HEK293 (cell line): Measurements from ENCODE around the gene LHFPL4.

ENCODE experiments used
- CTCF ChIA-PET: fragments of 350-600 bp; formaldehyde crosslinking; extraction: SDS; loops from one replicate; lab custom pipeline; 2021; ENCODE audit warnings: antibody characterized with exemption; lab: Yijun Ruan, JAX
- POLR2A ChIA-PET: fragments of 300-600 bp; formaldehyde crosslinking; extraction: SDS; loops from one replicate; lab custom pipeline; 2020; ENCODE audit warnings: antibody characterized with exemption, inconsistent platforms; lab: Yijun Ruan, JAX
- H3K27ac ChIP-seq: fragments of 200-500 bp; sonication (Bioruptor generic); 2 replicates; pipeline ENCODE4 v1.5.1; 2014; ENCODE audit warnings: low read depth, low read length, control low read depth, inconsistent platforms; ENCODE audit errors: extremely low read depth
- H3K36me3 ChIP-seq, 2 experiments: fragments of 200-500 bp in 1 of 2; sonication (Bioruptor generic) in 1 of 2; 1 replicate in 1 of 2; 2 replicates in 1 of 2; pipeline ENCODE4 v1.5.1; 2014 to 2017; ENCODE audit warnings: inconsistent platforms in 2 of 2, low read length in 2 of 2; ENCODE audit not compliant: control insufficient read depth in 2 of 2, insufficient read depth in 1 of 2
- H3K4me1 ChIP-seq: fragments of 200-500 bp; sonication (Bioruptor generic); 2 replicates; pipeline ENCODE4 v1.5.1; 2014; ENCODE audit warnings: mild to moderate bottlenecking, low read length, inconsistent platforms; ENCODE audit not compliant: control insufficient read depth, insufficient read depth
- H3K4me3 ChIP-seq: 2 replicates; pipeline ENCODE4 v1.5.1; 2011; ENCODE audit warnings: low read depth, mild to moderate bottlenecking, control low read depth, low read length, moderate library complexity
- H3K9me3 ChIP-seq: fragments of 200-500 bp; sonication (Bioruptor generic); 2 replicates; pipeline ENCODE4 v1.5.1; 2014; ENCODE audit warnings: low read depth, low read length, inconsistent platforms; ENCODE audit not compliant: control insufficient read depth, insufficient read depth
- GLIS1 ChIP-seq: fragments of 450-650 bp; formaldehyde crosslinking; IDR thresholded peaks from 2 replicates; pipeline ENCODE4 v1.5.1; 2016; ENCODE audit warnings: missing biosample characterization, missing genetic modification characterization
- HOXD13 ChIP-seq: sonication (generic); formaldehyde crosslinking; IDR thresholded peaks from 2 replicates; pipeline ENCODE4 v1.8.0; 2022; ENCODE audit warnings: missing genetic modification reagents, borderline replicate concordance
- SCRT1 ChIP-seq: fragments of 450-650 bp; formaldehyde crosslinking; IDR thresholded peaks from 2 replicates; pipeline ENCODE4 v1.5.1; 2016; ENCODE audit warnings: missing biosample characterization, missing genetic modification characterization, borderline replicate concordance
- SCRT2 ChIP-seq: fragments of 450-650 bp; formaldehyde crosslinking; IDR thresholded peaks from 2 replicates; pipeline ENCODE4 v1.5.1; 2016; ENCODE audit warnings: missing biosample characterization, missing genetic modification characterization
- ZBTB20 ChIP-seq: fragments of 450-650 bp; formaldehyde crosslinking; IDR thresholded peaks from 2 replicates; pipeline ENCODE4 v1.5.1; 2016; ENCODE audit warnings: missing biosample characterization, missing genetic modification characterization
- ZFP69B ChIP-seq: fragments of 450-650 bp; formaldehyde crosslinking; IDR thresholded peaks from 2 replicates; pipeline ENCODE4 v1.5.1; 2016; ENCODE audit warnings: missing biosample characterization, missing genetic modification characterization
- ZNF10 ChIP-seq: fragments of 450-650 bp; formaldehyde crosslinking; IDR thresholded peaks from 2 replicates; pipeline ENCODE4 v1.5.1; 2017; ENCODE audit warnings: missing biosample characterization, missing genetic modification characterization
- ZNF239 ChIP-seq: fragments of 450-650 bp; formaldehyde crosslinking; IDR thresholded peaks from 2 replicates; pipeline ENCODE4 v1.5.1; 2016; ENCODE audit warnings: missing biosample characterization, missing genetic modification characterization
- ZNF248 ChIP-seq: fragments of 450-650 bp; formaldehyde crosslinking; IDR thresholded peaks from 2 replicates; pipeline ENCODE4 v1.5.1; 2017; ENCODE audit warnings: missing biosample characterization, missing genetic modification characterization
- ZNF311 ChIP-seq: fragments of 450-650 bp; formaldehyde crosslinking; IDR thresholded peaks from 2 replicates; pipeline ENCODE4 v1.5.1; 2017; ENCODE audit warnings: missing biosample characterization, missing genetic modification characterization, borderline replicate concordance
- ZNF391 ChIP-seq: fragments of 450-650 bp; formaldehyde crosslinking; IDR thresholded peaks from 2 replicates; pipeline ENCODE4 v1.5.1; 2016; ENCODE audit warnings: low read depth, missing biosample characterization, missing genetic modification characterization, borderline replicate concordance
- ZNF394 ChIP-seq: fragments of 450-650 bp; formaldehyde crosslinking; IDR thresholded peaks from 2 replicates; pipeline ENCODE4 v1.5.1; 2016; ENCODE audit warnings: missing biosample characterization, missing genetic modification characterization, mild to moderate bottlenecking, moderate library complexity, borderline replicate concordance
- ZNF426 ChIP-seq: fragments of 450-650 bp; formaldehyde crosslinking; IDR thresholded peaks from 2 replicates; pipeline ENCODE4 v1.5.1; 2017; ENCODE audit warnings: missing biosample characterization, missing genetic modification characterization, mild to moderate bottlenecking, inconsistent platforms, moderate library complexity
- ZNF529 ChIP-seq: fragments of 450-650 bp; formaldehyde crosslinking; IDR thresholded peaks from 2 replicates; pipeline ENCODE4 v1.5.1; 2017; ENCODE audit warnings: missing genetic modification characterization, missing biosample characterization; ENCODE audit not compliant: insufficient replicate concordance
- ZNF544 ChIP-seq: fragments of 450-650 bp; formaldehyde crosslinking; IDR thresholded peaks from 2 replicates; pipeline ENCODE4 v1.5.0; 2017; ENCODE audit warnings: missing biosample characterization, missing genetic modification characterization
- ZNF626 ChIP-seq: fragments of 450-650 bp; sonication (Bioruptor Pico); formaldehyde crosslinking; IDR thresholded peaks from 2 replicates; pipeline ENCODE4 v1.5.1; 2018; ENCODE audit warnings: missing biosample characterization, missing genetic modification characterization, inconsistent platforms
- ZNF776 ChIP-seq: fragments of 450-650 bp; formaldehyde crosslinking; IDR thresholded peaks from 2 replicates; pipeline ENCODE4 v1.5.0; 2017; ENCODE audit warnings: missing biosample characterization, missing genetic modification characterization, borderline replicate concordance
- TF ChIP-seq, protein P1 (sequence below): fragments of 450-650 bp; formaldehyde crosslinking; IDR thresholded peaks from 2 replicates; pipeline ENCODE4 v1.5.1; 2017; ENCODE audit warnings: missing biosample characterization, missing genetic modification characterization
- TF ChIP-seq, protein P2 (sequence below): fragments of 450-650 bp; formaldehyde crosslinking; IDR thresholded peaks from 2 replicates; pipeline ENCODE4 v1.5.1; 2017; ENCODE audit warnings: missing biosample characterization, missing genetic modification characterization
- TF ChIP-seq, protein P3 (sequence below): fragments of 450-650 bp; formaldehyde crosslinking; IDR thresholded peaks from 2 replicates; pipeline ENCODE4 v1.5.1; 2017; ENCODE audit warnings: missing biosample characterization, missing genetic modification characterization
- TF ChIP-seq, protein P4 (sequence below): fragments of 450-650 bp; formaldehyde crosslinking; IDR thresholded peaks from 2 replicates; pipeline ENCODE4 v1.5.1; 2016; ENCODE audit warnings: missing biosample characterization, missing genetic modification characterization
- TF ChIP-seq, protein P5 (sequence below): fragments of 450-650 bp; formaldehyde crosslinking; IDR thresholded peaks from 2 replicates; pipeline ENCODE4 v1.5.1; 2017; ENCODE audit warnings: missing biosample characterization, mild to moderate bottlenecking, missing genetic modification characterization, moderate library complexity
- TF ChIP-seq, protein P6 (sequence below): fragments of 450-650 bp; formaldehyde crosslinking; conservative IDR thresholded peaks from 2 replicates; pipeline ENCODE4 v1.5.1; 2016; ENCODE audit warnings: low read depth, missing biosample characterization, missing genetic modification characterization

Gene LHFPL4

DNA sequence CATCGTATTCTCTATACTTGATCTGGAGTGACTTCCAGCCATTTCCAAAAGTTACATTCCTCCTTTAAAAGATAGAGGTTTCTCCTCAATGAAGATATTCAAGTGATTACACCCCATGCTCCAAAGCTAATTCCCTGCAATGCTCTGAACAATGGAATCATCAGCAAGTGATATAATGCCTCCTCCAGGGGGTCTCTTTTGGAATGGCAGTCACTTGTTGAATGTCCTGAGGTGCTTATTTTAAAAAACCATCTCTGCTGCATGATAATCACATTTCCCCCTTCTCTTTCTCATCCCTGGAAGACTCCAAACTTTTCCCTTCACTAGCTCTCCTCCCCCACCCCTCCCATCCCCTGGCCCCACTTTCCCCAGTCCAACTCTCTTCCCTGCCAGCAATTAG is 2.6 kb downstream of the LHFPL4 start:
- no peak overlapping the region for H3K4me3 ChIP-seq
- no peak for TF ChIP-seq ZNF239 (tag by site-specific recombination)
- TF ChIP-seq, protein P1, sequence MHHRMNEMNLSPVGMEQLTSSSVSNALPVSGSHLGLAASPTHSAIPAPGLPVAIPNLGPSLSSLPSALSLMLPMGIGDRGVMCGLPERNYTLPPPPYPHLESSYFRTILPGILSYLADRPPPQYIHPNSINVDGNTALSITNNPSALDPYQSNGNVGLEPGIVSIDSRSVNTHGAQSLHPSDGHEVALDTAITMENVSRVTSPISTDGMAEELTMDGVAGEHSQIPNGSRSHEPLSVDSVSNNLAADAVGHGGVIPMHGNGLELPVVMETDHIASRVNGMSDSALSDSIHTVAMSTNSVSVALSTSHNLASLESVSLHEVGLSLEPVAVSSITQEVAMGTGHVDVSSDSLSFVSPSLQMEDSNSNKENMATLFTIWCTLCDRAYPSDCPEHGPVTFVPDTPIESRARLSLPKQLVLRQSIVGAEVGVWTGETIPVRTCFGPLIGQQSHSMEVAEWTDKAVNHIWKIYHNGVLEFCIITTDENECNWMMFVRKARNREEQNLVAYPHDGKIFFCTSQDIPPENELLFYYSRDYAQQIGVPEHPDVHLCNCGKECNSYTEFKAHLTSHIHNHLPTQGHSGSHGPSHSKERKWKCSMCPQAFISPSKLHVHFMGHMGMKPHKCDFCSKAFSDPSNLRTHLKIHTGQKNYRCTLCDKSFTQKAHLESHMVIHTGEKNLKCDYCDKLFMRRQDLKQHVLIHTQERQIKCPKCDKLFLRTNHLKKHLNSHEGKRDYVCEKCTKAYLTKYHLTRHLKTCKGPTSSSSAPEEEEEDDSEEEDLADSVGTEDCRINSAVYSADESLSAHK (tag by site-specific recombination): no peak
- peak; percentile 56; the same call in 1 of the 2 replicates for TF ChIP-seq SCRT1 (tag by site-specific recombination)
- TF ChIP-seq SCRT2 (tag by site-specific recombination): peak; percentile 89
- no peaks in the 10 kb centered on the region for H3K9me3 ChIP-seq
- no peak overlapping the region for H3K27ac ChIP-seq
- no peaks in the 10 kb centered on the region for H3K4me1 ChIP-seq
- POLR2A ChIA-PET: no interaction called here
- CTCF ChIA-PET: no interaction called here
- no peaks in the 10 kb centered on the region; a peak in 1 of 3 replicates for H3K36me3 ChIP-seq

DNA sequence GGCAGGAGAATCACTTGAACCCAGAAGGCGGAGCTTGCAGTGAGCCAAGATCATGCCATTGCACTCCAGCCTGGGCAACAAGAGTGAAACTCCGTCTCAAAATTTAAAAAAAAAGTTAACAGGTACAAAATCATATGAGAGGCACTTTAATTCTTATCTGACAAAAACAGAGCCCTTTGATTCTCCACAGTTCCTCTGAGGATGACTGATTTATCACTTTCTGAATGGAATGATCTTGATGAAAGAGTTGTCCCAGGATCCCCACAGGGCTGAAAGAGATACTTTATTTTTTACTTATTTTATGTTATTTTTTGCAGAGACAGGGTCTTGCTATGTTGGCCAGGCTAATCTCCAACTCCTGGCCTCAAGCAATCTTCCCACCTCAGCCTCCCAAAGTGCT is 4.0 kb downstream of the LHFPL4 start:
- ChIA-PET CTCF (no interaction called here), POLR2A (no interaction called here)
- Histone ChIP-seq H3K4me3 (no peak overlapping the region), H3K9me3 (no peaks in the 10 kb centered on the region)
- TF ChIP-seq ZNF529 (no peak), ZNF391 (tag by site-specific recombination) (no peak), GLIS1 (tag by site-specific recombination) (no peak), ZFP69B (tag by site-specific recombination) (no peak), ZBTB20 (tag by site-specific recombination) (no peak), ZNF311 (tag by site-specific recombination) (no peak), ZNF248 (tag by site-specific recombination) (no peak), ZNF776 (tag by site-specific recombination) (no peak), HOXD13 (CRISPR knock-in tag) (no peak), ZNF626 (tag by site-specific recombination) (no peak), ZNF544 (tag by site-specific recombination) (no peak), ZNF10 (tag by site-specific recombination) (no peak), ZNF426 (tag by site-specific recombination) (no peak), ZNF394 (no peak)
- TF ChIP-seq, protein P2, sequence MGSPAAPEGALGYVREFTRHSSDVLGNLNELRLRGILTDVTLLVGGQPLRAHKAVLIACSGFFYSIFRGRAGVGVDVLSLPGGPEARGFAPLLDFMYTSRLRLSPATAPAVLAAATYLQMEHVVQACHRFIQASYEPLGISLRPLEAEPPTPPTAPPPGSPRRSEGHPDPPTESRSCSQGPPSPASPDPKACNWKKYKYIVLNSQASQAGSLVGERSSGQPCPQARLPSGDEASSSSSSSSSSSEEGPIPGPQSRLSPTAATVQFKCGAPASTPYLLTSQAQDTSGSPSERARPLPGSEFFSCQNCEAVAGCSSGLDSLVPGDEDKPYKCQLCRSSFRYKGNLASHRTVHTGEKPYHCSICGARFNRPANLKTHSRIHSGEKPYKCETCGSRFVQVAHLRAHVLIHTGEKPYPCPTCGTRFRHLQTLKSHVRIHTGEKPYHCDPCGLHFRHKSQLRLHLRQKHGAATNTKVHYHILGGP (tag by site-specific recombination): no peak
- TF ChIP-seq, protein P3, sequence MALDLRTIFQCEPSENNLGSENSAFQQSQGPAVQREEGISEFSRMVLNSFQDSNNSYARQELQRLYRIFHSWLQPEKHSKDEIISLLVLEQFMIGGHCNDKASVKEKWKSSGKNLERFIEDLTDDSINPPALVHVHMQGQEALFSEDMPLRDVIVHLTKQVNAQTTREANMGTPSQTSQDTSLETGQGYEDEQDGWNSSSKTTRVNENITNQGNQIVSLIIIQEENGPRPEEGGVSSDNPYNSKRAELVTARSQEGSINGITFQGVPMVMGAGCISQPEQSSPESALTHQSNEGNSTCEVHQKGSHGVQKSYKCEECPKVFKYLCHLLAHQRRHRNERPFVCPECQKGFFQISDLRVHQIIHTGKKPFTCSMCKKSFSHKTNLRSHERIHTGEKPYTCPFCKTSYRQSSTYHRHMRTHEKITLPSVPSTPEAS (tag by site-specific recombination): no peak
- TF ChIP-seq, protein P4, sequence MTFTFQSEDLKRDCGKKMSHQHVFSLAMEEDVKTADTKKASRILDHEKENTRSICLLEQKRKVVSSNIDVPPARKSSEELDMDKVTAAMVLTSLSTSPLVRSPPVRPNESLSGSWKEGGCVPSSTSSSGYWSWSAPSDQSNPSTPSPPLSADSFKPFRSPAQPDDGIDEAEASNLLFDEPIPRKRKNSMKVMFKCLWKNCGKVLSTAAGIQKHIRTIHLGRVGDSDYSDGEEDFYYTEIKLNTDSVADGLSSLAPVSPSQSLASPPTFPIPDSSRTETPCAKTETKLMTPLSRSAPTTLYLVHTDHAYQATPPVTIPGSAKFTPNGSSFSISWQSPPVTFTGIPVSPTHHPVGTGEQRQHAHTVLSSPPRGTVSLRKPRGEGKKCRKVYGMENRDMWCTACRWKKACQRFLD: no peak
- TF ChIP-seq, protein P5, sequence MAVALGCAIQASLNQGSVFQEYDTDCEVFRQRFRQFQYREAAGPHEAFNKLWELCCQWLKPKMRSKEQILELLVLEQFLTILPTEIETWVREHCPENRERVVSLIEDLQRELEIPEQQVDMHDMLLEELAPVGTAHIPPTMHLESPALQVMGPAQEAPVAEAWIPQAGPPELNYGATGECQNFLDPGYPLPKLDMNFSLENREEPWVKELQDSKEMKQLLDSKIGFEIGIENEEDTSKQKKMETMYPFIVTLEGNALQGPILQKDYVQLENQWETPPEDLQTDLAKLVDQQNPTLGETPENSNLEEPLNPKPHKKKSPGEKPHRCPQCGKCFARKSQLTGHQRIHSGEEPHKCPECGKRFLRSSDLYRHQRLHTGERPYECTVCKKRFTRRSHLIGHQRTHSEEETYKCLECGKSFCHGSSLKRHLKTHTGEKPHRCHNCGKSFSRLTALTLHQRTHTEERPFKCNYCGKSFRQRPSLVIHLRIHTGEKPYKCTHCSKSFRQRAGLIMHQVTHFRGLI: no peak
- TF ChIP-seq, protein P6, sequence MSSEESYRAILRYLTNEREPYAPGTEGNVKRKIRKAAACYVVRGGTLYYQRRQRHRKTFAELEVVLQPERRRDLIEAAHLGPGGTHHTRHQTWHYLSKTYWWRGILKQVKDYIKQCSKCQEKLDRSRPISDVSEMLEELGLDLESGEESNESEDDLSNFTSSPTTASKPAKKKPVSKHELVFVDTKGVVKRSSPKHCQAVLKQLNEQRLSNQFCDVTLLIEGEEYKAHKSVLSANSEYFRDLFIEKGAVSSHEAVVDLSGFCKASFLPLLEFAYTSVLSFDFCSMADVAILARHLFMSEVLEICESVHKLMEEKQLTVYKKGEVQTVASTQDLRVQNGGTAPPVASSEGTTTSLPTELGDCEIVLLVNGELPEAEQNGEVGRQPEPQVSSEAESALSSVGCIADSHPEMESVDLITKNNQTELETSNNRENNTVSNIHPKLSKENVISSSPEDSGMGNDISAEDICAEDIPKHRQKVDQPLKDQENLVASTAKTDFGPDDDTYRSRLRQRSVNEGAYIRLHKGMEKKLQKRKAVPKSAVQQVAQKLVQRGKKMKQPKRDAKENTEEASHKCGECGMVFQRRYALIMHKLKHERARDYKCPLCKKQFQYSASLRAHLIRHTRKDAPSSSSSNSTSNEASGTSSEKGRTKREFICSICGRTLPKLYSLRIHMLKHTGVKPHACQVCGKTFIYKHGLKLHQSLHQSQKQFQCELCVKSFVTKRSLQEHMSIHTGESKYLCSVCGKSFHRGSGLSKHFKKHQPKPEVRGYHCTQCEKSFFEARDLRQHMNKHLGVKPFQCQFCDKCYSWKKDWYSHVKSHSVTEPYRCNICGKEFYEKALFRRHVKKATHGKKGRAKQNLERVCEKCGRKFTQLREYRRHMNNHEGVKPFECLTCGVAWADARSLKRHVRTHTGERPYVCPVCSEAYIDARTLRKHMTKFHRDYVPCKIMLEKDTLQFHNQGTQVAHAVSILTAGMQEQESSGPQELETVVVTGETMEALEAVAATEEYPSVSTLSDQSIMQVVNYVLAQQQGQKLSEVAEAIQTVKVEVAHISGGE: no peak
- TF ChIP-seq, all 188 proteins: peak for 0
- H3K27ac ChIP-seq: no peak overlapping the region
- no peaks in the 10 kb centered on the region for H3K4me1 ChIP-seq
- peaks cover 0 to 4% of the 10 kb centered on the region in 2 experiments; a peak in 1 of 3 replicates for H3K36me3 ChIP-seq
